ENCODE measurements around the gene KCTD6.

- no peak for TF ChIP-seq CTCF (IDR thresholded peaks at IDR 0.05; ENCODE audit: insufficient read depth, low read length)
- no peak for TF ChIP-seq POLR2AphosphoS5 (IDR thresholded peaks at IDR 0.05; ENCODE audit: low read depth)
- TF ChIP-seq SPI1 (IDR thresholded peaks at IDR 0.05; ENCODE audit: borderline replicate concordance, low read depth), result no peak
- no peak for TF ChIP-seq REST (IDR thresholded peaks at IDR 0.05; ENCODE audit: insufficient replicate concordance, low read depth)
Observed at GRCh38 chr3:58518291-58518789, 26.4 kb downstream of the KCTD6 start.

Measured in HL-60 (cell line).